NCI-H1092 (cell line): Measurements from ENCODE around the gene GUCY1A2.

ENCODE experiments used
- DNase-seq: peaks from one replicate; lab custom pipeline; 2025; lab: John Stamatoyannopoulos, UW

The GUCY1A2 gene

DNA sequence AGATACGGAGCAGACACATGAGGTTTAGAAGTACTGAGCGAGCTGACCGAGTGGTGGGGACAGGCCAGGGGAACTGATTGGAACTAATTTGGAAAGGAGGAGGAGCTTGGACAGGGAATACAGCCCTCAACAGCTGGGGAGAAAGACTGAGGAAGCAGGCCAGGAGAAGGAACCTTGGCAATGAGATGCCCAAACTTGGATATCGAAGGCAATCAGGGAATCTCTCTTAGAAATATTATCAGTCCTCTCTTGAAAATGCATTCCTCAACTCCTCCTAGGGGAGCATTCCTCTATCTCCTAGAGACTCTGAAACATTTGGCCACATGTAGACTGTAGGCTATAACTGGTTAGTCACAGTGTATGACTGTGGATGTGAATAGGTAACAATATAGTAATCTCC is 284.6 kb downstream of the GUCY1A2 start:
- no peak for DNase-seq

DNA sequence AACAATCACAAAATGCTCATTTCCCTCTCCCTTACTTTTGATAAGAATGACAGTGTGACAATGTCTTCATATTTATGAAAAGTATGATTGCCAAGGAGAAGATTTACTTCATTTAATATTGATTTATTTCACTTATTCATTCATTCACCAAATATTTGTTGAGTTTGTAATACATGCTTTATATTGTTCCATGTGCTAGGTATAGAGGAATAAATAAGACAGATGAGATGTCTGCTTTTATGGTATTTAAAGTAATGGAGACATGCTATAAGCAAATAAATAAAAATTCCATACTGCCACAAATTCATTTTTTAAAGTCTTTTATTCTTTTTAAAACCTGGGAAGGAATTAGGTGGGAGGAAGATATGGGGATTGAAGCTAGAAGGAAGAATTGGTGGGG is 289.4 kb downstream of the GUCY1A2 start:
- DNase-seq: no peak

- no peak for DNase-seq
Observed at GRCh38 chr11:106728379-106728778, 289.9 kb downstream of the GUCY1A2 start.

GRCh38 chr11:106727256-106727655 is 291.0 kb downstream of the GUCY1A2 start:
- DNase-seq: no peak

DNA sequence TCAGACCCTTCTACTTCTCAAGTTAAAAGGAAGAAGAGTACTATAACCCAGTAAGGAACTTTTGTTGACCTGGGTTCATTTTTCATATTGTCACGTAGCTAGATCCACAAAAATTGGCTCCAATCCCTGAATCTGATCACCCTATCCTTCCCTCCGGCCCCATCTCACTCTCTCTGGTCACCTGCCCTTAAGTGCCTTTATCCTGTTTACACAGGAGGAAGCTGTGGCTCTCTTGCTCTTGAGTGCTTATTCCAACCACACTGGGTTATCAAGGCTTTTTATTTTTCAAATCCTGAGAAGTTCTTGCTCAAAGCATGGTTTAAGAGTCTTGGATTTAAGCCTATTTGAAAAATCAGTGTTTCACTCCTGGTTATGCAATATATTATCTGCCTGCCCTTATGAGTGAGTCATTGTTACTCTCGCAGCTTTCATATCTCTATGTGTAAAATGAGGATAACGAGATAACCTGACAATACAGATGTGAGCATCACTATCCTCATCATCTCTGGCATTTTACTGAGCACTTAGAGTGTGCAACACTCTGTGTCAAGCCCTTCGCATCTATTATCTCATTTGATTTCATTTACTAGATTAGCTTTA is 293.9 kb downstream of the GUCY1A2 start:
- peak; percentile 66 for DNase-seq

DNA sequence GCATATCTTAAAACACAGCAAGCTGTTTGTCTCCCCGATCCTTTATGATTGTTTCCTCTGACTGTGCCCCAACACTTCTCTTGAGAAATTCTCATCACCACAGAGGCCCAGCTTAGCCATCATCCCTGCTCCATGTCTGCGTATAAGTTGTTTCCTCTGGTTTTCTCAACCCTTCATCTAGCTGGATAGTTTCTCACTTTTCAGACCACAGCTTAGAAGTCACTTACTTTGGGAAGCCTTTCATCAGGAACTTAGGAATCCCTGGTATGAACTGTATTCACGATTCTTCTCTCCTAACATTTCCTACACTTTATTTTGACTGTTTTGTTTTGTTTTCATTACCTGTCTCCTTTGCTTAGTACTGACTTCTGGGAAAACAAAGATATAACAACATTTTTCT is 295.2 kb downstream of the GUCY1A2 start:
- no peak for DNase-seq

DNA sequence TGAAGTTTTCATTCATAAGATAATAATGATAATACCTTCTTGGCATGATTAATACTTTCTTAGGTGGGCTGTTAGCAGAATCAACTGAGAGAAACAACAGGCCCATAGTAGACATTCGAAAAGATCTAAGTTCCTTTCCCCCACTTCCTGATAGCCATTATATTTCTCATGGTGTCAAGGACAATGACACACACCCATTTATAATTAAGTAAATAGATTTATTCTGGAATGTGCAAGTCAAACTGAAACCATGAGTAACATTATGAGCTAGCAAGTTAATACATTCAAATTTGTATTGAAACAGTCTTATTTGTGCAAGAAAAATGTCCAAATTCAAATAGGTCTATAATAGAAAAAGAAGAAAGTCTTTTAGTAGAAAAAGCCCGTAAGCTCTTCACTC is 301.1 kb downstream of the GUCY1A2 start:
- no peak for DNase-seq

DNA sequence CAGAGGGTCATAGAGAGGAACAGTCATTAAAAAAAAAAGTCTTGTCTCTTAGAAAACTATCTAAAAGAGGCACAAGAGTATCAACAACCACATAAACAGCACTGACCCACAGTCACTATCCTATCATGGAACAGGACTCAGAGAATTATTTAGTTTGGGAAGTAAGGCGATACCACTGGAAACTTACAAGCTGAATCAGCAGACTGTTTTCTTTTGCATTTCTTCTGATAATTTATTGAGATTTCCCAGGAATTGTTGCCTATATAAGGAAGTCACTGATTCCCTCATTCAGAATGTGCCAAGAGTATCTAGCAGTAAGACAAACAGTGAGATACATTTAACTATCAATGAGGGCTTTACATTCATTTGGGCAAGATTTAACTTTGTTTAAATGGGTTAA is 304.1 kb downstream of the GUCY1A2 start:
- DNase-seq: no peak

DNA sequence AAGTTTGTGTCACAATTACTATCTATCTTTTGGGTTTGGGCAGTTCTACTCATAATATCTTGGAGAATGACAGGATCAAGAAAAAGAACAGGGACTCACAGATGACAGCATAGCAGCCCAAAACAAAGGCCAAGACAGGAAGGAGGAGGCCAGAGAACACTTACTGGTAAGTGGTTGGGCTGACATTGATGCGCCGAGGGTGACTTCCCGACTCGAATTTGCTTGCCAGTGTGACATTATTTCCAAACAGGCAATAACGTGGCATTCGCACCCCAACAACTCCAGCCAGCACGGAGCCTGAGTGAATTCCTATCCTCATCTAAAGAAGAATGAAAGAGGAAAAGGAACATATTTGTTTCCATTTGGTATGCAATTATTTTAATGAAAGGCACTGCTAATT is 309.9 kb downstream of the GUCY1A2 start:
- DNase-seq: no peak

GRCh38 chr11:106706355-106706754 is 311.9 kb downstream of the GUCY1A2 start:
- DNase-seq: no peak

- no peak for DNase-seq
Observed at GRCh38 chr11:106702805-106703204, 315.5 kb downstream of the GUCY1A2 start.

- no peak for DNase-seq
Observed at GRCh38 chr11:106697058-106697457, 321.2 kb downstream of the GUCY1A2 start.

DNA sequence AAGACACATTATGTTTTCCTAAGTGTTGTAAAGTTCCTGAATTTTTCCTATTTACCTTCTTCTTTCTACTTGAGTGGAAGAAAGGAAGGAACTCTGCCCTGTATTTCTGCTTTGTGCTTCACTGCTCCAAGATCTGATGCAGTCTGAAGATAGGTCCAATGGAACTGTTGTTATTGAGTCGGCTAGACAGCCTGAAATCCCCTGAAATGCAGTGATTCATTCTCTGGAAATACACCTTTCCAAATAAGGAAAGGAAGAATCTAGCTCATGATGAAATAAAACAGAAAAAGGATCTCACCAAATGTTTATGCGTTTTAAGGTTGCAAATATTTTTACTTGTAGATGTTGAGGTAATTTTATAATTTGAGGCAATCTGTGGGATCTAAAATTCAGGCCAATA is 322.8 kb downstream of the GUCY1A2 start:
- DNase-seq: no peak

DNA sequence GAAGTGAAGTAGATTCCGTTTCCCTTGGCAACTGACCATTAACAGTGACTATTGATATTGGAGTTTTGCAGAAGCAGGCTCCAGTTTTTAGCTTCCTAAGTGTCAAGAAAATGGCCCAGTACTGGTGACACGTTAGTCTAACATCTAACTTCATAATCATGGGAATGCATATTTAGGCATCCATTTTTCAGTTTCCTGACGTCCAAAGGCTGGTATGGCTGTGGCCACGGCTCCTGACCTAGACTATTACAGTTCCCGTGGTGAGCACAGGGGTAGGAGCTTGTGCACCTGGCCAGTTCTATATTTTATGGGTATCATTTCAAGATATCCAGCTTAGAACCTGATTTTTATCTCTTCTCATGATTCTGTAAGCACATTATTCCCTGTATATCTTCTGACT is 323.8 kb downstream of the GUCY1A2 start:
- no peak for DNase-seq

GRCh38 chr11:106691807-106692365 is 326.4 kb downstream of the GUCY1A2 start:
- DNase-seq: no peak

DNA sequence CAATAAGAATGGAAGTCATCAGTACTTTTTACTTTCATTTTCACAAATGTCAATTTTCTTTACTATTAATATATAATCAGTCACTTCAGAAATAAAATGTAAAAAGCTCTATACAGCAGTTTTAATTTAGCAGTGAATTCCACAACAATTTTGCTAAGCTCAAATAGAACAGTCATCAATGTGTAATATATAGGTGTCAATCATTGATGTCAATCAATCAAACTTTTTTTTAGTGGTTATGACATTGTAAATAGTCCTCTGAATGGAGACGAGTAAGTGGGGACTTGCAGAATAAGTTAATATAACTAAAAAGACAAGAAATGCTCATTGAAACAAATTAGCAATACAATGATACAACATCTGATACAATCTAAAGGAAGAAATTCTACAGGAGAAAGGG is 327.4 kb downstream of the GUCY1A2 start:
- no peak for DNase-seq

DNA sequence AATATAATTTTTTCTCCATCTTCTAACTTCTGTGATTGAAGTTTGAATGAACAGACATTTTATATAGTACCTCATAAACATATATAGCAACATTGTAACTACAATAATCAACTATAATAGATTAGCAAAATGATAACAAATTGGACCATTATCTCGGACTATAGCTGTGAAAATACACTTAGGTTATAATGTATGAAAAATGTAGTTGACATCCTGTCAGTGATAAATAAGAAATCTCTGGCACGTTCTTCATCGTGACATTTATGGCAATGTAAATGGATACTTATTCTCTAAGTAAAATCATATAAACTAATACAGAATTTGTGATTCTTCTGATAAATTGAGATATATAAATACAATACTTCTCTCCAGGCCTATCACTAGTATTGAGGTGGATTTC is 333.3 kb downstream of the GUCY1A2 start:
- no peak for DNase-seq

GRCh38 chr11:106683435-106683834 is 334.8 kb downstream of the GUCY1A2 start:
- DNase-seq: no peak

DNA sequence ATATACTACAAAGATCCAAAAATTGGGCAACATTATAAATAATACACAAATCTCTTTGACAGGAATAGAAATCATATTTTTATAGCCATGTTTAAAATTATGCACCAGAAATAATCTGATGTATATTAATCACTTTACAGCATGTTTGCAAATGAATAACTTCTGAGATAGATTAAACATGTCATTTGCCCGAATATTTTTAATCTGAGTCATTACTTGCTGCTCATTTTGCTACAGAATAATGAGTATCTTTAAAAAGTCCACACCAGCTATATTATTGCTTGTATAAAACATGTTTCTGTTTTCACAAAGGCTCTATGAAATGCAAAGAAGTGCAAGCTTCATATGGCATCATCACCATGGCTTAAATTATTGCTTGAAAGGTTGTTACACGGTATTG is 336.8 kb downstream of the GUCY1A2 start:
- DNase-seq: no peak

- DNase-seq: no peak
Observed at GRCh38 chr11:106679581-106679980, 338.7 kb downstream of the GUCY1A2 start.

DNA sequence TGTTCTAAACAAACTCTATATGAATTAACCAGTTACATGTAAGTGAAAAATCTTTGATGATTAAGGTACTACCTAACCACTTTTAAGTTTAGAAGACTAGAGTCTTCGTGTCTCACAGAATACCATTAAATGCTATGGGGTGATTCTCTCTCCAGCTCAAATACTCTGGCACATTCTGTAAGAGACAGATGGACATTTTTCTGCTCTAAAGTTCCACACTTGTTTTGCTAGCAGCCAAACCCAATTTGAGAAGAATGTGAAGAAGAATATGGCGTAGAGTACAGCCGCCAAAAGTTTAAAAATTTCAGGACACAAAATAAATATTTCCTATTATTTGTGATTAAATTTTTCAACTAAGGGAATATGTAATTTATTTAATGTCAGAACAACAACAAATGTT is 339.1 kb downstream of the GUCY1A2 start:
- no peak for DNase-seq

- no peak for DNase-seq
Observed at GRCh38 chr11:106670069-106670468, 348.2 kb downstream of the GUCY1A2 start.

- no peak for DNase-seq
Observed at GRCh38 chr11:106668147-106668546, 350.1 kb downstream of the GUCY1A2 start.

- DNase-seq: no peak
Observed at GRCh38 chr11:106656646-106657045, 361.6 kb downstream of the GUCY1A2 start.
